OCI-M1 (cell line): ENCODE measurements around the gene DUSP2.

Experiments
- DNase-seq: peaks from one replicate; lab custom pipeline; 2025; lab: John Stamatoyannopoulos, UW

Gene DUSP2, protein sequence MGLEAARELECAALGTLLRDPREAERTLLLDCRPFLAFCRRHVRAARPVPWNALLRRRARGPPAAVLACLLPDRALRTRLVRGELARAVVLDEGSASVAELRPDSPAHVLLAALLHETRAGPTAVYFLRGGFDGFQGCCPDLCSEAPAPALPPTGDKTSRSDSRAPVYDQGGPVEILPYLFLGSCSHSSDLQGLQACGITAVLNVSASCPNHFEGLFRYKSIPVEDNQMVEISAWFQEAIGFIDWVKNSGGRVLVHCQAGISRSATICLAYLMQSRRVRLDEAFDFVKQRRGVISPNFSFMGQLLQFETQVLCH

DNA sequence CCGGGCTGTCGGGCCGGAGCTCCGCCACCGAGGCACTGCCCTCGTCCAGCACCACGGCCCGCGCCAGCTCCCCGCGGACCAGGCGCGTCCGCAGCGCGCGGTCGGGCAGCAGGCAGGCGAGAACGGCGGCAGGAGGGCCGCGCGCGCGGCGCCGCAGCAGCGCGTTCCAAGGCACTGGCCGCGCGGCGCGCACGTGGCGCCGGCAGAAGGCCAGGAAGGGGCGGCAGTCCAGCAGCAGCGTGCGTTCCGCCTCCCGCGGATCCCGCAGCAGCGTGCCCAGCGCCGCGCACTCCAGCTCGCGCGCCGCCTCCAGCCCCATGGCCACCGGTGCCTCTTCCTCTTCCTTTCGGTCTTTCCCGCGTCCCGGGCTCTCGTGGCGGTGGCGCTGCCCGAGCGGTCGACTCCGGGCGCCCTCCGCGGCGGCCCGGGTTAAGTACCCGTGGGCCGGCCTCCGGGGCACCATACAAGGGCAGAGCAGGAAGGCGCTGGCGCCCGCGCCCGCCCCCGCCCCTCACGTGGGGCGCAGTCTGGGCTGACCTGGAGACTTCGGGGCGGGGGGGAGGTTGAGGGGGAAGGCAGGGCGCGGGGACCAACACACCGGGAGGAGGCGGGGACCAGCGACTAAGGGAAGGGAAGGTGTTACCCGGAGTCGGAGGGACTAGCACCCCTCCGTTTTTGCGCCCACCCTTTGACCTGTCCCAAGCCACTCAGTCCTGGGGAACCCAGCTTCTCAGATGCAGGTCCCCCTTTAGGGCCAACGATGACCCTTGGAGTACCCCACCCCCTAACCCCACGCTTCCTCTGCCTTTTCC is at the start of gene DUSP2:
Gene DUSP2, minus strand, starts transcription at position 405 of the 812 bp plus-strand sequence. Its CDS starts 86 bp downstream, at position 319.
- peak; percentile 75 for DNase-seq

DNA sequence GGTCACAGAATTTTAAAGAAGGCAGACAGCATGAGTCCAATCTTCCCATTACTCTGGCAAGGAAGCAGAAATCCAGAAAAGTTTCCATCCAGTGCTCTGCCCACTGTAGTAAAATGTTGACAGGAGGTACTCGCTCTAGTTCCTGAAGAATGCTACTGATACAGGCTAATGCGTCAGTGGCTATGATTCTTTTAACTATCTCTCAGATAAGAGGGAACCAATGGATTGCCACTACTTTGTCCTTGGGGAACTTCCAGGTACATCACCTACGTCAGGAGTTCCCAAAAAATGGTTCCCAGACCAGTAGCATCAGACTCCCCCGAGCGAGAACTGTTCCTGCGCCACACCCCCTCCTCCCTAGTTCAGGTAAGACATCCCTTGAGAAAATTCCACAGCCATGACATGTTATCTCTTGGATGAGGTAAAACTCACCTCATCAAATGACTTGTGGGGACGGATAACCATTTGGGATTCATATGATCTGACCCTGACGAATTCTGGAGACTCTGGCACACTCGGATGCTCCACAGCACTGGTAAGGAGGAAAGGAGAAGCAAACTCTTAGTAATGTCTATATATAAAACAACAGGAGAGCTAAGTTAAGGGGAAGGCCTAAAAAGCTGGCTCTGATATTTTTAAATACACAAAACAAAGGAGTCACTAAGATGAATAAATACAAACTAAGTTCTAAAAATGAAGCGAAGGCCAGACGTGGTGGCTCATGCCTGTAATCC is 46.9 kb upstream of the DUSP2 start:
- DNase-seq = no peak

DNA sequence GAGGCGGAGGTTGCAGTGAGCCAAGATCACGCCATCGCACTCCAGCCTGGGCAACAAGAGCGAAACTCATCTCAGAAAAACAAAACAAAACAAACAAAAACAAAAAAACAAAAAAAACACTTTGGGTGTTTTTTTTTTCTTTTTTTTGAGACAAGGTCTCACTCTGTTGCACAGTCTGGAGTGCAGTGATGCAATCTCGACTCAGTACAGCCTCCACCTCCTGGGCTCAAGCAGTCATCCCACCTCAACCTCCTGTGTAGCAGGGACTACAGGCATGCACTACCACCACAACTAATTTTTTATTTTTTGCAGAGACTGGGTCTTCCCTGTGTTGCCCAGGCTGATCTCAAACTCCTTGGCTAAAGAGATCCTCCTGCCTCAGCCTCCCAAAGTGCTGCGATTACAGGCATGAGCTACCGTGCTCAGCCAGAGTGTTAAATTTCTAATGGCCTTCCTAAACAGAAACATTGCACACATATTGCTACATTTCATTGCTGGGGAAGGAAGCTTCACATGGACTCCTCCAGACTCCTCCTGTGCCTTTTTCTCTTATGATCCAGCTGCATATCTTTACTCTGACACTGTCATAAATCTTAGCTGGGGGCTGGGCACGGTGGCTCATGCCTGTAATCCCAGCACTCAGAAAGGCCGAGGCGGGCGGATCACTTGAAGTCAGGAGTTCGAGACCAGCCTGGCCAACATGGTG is 43.7 kb upstream of the DUSP2 start:
- no peak for DNase-seq

DNA sequence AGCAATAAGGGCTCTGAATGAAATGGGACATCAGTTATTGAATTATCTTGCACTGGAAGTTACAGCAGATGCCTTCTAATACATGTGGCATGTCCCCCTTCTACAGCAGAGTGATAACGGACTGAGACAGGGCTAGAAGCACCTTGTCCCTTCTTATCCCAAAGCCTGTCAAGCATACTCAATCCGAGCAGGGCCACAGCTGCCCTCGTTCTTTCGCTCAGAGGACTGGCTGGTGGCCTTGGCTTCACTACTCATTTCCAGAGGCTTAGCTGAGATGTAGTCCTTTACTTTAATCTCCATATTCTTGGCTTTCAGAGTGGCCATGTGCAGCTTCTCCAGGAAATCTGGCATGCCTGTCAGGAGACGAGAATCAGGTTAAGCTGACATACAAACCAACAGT is 41.3 kb upstream of the DUSP2 start:
- DNase-seq = no peak

DNA sequence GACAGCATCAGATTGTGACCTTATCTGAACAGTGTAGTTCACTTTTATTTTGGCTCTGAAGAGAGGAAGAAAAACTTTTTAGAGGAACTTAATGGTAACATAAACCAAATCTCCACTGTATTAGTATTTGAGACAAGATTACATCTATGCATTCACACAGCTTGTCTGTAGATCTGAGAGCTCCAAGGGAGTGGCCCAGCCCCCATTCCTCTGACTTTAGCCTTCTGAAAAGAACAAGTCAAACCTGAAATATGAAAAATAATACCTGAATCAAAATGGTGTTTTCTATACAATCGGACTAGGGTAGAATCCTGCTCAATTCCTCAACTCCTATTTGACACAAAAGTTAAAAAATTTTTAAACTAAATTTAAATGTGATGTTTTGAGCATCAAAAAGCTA is 40.3 kb upstream of the DUSP2 start:
- no peak for DNase-seq

DNA sequence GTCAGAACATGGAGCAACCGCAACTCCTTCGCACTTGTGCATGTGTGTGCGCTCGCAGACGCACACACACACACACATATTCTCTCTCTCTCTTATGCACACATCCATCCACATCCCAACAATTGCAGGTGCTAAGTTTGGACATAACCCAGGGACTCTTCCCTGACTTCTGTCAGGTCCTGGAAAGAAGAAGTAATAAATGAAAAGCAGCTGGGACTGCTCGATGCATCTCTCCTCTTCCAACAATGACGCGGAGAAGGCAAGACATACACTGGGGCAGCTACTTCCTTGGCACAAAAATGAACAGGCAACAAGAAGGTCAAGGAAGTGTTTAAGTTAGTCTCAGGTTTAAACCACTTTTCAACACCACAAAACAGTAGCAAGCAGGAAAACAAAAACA is 39.7 kb upstream of the DUSP2 start:
- no peak for DNase-seq

DNA sequence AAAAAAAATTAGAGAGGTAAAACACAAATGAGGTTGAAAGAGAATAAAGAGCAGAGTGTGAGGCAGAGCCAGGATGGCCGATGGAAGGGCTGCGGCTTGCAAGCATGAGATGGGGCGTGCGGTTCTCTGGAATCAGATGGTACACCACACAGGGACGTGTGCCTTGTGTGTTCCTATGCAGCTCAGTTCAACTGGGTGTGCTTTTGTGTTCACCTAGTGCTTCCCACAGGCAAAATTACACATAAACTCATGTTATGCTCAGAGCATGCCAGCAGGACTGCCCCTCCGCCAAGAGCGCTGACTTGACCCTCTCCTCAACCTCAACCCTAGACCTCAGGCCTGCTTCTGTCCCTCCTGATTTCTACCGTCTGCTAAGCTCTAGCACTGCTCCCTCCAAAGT is 38.9 kb upstream of the DUSP2 start:
- no peak for DNase-seq

DNA sequence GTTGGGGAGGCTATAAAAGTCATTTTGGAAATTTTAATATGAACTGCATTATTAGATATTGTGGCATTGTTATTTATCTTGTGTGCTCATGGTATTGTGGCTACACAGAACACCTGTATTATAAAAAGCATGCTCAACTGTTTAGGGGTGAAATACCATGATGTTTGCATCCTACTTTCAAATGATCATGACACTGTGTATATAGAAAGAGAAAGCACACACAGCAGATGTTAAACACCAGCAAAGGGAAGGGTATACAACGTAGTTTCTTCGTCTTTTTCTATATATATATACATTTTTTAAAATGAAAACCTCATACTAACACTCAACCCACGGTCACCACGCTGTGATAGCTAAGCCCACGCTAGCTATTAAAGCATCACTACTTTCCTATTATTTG is 36.3 kb upstream of the DUSP2 start:
- DNase-seq = no peak

DNA sequence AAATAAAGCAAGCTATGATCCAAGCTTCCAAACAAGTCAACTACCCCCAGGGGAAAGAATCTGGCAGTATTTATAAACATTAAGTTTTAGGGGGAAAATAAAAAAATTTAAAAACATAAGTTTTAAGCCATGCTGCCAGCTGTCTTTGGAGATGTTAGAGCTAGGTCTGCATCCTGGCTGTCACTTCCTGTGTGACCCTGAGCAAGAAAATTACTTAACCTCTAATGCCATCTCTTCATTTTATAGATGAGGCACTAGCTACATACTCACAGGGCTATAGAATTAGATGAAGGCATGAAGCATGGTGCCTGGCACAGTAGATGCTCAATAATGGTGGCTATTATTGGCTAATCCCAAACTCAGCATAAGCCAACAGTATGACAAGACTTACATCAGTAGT is 35.3 kb upstream of the DUSP2 start:
- DNase-seq = no peak

DNA sequence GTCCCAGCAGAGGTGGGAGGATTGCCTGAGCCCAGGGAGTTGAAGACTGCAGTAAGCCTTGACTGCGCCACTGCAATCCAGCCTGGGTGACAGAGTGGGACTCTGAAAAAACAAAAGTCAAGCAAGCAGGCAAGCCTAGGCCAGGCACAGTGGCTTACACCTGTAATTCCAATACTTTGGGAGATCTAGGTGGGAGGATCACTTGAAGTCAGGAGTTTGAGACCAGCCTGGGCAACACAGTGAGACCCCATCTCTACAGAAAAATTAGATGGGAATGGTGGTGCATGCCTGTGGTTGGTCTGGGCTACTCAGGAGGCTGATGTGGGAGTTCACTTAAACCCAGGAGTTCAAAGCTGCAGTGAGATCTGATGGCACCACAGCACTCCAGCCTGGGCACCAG is 34.8 kb upstream of the DUSP2 start:
- DNase-seq = no peak

DNA sequence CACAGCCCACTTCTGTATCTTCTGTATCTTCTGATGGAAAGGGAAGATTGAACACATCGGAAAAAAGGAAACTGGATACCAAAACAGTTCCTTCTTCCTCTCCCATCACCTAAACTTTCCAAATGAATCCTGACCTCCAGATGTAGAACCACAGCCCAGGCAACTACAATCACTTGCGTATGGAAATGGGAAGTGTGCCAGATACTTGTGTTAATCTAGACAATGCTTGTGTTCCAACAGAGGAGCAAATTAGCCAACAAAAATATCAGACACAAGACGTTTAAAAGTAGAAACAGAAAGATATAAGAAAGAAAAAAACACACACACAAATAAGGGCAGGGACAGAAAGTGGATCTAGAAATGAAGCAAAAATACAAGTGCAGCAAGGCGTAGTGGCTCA is 31.4 kb upstream of the DUSP2 start:
- DNase-seq = no peak

DNA sequence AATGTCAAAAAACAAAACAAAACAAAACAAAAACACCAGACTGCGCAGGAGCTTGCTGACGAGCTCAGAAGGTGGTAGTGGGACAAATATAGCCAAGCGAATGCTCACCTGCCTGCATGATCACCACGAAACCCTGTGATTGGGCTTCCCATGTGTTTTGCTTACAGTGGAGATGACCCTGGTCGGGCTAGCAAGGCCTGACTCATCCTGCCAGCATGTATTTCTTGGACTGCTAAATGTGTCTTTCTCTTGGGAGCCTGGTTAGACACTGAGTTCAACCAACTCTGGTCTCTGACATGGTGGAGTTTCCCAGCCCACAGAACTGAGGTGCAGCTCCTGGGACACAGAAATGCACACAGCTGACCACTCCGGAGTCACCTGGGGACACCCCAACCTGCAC is 30.7 kb upstream of the DUSP2 start:
- DNase-seq = no peak

DNA sequence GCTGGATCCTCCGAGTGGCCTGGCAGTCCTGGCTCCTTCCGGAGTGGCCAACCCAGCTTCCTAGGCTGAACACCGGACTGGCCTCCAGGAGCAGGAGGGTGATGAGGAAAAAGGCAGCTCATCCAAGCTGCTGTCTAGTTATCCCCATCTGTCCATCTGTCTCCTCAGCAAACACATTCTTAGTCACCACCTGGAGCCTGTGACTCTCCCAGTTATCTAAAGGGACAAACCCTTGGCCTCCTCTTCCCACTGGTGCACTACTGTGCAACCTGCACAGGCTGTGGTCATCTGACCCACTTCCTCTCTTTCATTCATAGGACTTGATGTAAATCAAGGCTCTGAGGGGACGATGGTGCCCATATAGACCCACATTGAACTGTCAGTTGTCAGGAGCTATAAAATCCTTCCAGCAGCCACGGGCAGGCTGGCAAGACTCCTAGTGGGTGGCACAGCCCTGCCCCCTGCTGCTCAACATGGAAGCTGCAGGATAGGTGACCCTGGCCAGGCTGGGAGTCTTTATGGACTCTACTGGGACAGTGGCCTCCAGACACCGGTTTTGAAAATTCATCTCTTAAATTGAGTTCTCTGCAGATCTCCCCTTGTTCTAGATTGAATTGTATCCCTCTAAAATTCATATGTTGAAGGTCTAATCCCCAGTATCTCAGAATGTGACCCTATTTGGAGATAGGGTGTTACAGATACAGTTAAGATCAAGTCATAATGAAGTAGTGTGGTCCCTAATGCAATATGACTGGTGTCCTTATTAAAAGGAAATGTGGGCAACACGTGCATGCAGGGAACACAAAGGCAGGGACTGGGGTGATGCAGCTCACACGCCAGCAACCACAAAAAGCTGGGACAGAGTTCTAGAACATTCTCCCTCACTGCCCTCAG is 29.3 kb upstream of the DUSP2 start:
- peak; percentile 81 for DNase-seq

DNA sequence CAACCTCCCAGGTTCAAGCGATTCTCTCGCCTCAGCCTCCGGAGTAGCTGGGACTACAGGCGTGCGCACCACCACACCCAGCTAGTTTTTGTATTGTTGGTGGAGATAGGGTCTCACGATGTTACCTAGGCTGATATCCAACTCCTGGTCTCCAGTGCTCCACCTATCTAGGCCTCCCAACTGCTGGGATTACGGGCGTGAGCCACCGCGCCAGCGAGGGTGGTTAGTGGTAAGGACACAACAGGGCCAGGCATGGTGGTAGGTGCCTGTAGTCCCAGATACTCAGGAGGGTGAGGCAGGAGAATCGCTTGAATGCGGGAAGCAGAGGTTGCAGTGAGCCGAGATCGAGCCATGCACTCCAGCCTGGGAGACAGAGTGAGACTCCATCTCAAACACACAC is 26.6 kb upstream of the DUSP2 start:
- no peak for DNase-seq

DNA sequence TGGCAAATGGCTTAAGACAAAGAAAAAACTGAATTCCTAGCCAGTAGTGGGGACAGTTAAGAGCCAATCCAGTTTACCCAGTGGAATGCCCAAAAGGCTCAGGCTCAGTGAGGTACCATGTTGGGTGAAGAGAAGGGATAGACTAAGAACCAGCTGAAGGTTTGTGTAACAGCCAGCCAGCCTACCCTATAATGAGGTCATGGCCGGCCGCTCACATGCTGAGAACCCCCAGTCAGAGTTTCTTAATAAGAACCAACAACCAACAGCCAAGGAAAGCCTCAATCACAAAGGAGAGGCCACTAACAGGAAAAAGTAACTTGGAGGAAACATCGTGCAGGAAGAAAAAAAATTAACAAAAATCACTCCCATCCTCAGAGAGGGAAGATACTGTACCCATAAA is 25.4 kb upstream of the DUSP2 start:
- no peak for DNase-seq

DNA sequence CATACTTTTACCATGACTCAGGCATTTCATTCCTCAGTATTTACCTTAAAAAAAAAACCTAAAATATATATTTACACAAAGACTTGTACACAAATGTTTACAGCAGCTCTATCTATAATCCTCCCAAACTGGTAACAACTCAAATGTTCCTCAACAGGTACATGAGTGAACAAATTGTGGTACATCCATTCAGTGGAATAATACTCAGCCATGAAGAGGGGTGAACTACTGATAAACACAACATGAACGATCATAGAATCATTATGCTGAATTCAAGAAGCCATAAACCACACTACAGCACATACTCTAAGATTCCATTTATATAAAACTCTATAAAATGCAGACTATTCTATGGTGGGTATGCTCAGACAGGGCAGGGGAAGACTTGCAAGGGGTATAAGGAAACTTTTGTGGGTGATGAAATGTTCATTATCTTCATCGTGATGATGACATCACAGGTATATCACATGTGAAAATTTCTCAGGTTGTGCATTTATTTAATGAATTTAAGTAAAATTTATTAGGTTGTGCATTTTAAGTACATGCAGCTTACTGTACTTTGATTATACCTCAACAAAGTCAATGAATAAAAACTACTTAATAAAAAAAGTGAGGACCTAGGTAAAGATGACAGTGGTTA is 24.7 kb upstream of the DUSP2 start:
- DNase-seq = no peak

DNA sequence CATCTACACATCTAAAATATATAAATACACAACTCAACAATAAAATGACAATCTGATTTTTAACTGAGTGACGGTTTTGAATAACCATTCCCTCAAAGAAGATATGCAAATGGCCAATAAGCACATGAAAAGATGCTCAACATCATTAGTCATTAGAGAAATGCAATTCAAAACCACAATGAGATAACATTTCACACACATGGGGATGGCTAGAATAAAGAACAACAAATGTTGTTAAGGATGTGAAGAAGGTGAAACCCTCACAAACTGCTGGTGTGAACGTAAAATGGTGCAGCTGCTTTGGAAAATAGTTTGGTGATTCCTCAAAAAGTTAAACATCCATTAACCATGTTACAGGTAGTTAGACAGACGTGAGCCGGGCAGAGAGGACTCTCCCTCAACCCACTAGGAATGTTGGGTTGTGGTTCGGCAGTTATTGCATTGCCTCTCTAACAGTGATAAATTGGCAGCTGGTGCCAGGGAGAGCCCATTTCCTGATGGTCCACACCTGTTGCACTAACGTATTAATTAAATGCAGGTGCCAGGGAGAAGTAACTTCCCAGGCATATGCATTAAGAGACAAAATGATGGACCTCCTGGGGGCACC is 22.3 kb upstream of the DUSP2 start:
- DNase-seq = no peak

DNA sequence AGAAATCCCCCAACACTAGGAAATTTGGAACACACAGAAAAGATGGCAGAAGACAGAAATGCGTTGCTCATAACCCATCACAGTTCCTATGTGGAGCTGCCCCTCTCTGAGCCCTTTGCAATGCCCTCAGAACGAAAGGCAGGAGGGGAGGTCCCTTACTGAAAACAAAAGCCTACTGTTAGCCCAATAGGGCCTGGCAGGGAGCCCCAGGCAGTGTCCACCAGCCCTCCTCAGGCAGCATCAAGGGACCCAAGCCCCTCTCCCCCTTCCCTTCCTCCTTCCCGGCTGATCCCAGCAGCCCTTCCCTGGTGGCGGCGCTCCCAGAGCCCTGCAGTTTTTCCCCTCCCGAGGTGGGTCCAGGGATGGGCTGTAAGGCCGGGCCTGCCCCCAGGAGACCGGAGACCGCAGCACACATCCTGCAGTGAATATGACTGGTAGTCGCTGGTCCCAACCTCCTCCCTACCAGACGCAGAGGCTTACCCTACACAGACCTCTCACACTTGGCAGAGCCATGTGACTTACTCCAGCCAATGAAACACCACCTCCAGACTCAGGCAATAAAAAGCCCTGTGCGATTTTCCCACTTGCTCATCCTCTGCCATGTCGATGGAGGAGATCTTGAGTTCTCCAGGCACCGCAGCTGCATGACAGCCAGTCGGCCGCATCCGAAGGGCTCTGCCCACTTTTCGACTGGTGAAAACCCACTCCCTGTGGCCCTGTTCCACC is 19.4 kb upstream of the DUSP2 start:
- DNase-seq = no peak

DNA sequence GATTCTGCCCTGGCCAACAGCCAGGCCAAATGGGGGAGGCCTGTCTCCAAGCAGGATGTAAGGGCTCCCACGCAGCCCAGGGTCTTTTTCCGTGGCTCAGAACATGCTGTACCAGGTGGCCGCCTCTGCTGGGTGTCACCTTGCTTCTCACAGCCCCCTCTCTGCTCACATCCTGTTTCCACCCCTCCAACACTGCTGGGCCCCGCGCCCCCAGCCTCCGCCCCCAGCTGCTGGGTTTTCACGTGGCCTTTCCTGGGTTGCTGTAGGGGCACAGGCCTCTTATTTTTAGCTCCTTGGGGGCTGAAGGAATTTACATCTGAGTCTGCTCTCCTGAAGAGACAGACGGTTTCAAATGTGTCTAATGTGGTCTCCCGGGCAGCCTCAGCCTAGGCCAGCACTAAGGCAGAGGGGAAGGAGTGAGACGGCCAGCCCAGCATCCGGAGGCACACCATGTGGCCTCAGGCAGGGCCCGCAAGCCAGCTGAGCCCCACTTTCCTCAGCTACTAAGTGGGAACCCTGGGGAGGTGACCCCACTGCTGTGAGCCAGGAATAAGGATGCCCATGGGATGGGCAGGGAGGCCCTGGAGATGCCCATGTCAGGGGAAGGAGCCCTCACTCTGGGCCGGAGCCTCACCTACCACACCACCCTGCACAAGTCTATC is 18.7 kb upstream of the DUSP2 start:
- no peak for DNase-seq
